Smooth muscle cell (in vitro differentiated cells): ENCODE results near the gene BAIAP2. TPM values are rescaled to one million over a fixed set of nuclear protein-coding genes. Genes with fewer than 3 reads are reported as not detected.

Experiments used
- DNase-seq: peaks from one replicate; lab custom pipeline; 2025; ENCODE audit not compliant: unreplicated experiment; lab: John Stamatoyannopoulos, UW
- H2AFZ ChIP-seq: fragments of 200-600 bp; sonication (generic); 2 replicates; pipeline ENCODE4 v1.6.0; 2016; ENCODE audit warnings: antibody characterized with exemption, low read depth, mild to moderate bottlenecking
- H3F3A ChIP-seq: fragments of 200-600 bp; sonication (generic); 2 replicates; pipeline ENCODE4 v1.6.0; 2017; ENCODE audit warnings: antibody characterized with exemption, low read depth
- H3K27ac ChIP-seq: fragments of 200-600 bp; sonication (generic); 2 replicates; pipeline ENCODE4 v1.5.1; 2016; ENCODE audit warnings: low read depth, mild to moderate bottlenecking
- H3K27me3 ChIP-seq: fragments of 200-600 bp; sonication (generic); 2 replicates; pipeline ENCODE4 v1.6.1; 2016; ENCODE audit warnings: low read depth, mild to moderate bottlenecking
- H3K36me3 ChIP-seq: fragments of 200-600 bp; sonication (generic); 2 replicates; pipeline ENCODE4 v1.5.1; 2016; ENCODE audit warnings: low read depth
- H3K4me1 ChIP-seq: fragments of 200-600 bp; sonication (generic); 2 replicates; pipeline ENCODE4 v1.5.1; 2016; ENCODE audit warnings: low read depth
- H3K4me2 ChIP-seq: fragments of 200-600 bp; sonication (generic); 2 replicates; pipeline ENCODE4 v1.6.0; 2016; ENCODE audit warnings: mild to moderate bottlenecking
- H3K4me3 ChIP-seq: fragments of 200-600 bp; sonication (generic); 2 replicates; pipeline ENCODE4 v1.5.1; 2016; ENCODE audit warnings: mild to moderate bottlenecking
- H3K79me2 ChIP-seq: fragments of 200-600 bp; sonication (generic); 2 replicates; pipeline ENCODE4 v1.6.0; 2016; ENCODE audit warnings: low read depth, mild to moderate bottlenecking
- H3K9ac ChIP-seq: fragments of 200-600 bp; sonication (generic); 2 replicates; pipeline ENCODE4 v1.6.0; 2016; ENCODE audit warnings: low read depth
- H3K9me3 ChIP-seq: fragments of 200-600 bp; sonication (generic); replicated peaks from 2 replicates; pipeline ENCODE4 v1.5.1; 2016; ENCODE audit warnings: low read depth
- H4K20me1 ChIP-seq: fragments of 200-600 bp; sonication (generic); 2 replicates; pipeline ENCODE4 v1.6.0; 2016; ENCODE audit warnings: low read depth
- CTCF ChIP-seq: fragments of 200-600 bp; sonication (generic); IDR thresholded peaks from 2 replicates; pipeline ENCODE4 v1.5.1; 2017; ENCODE audit warnings: borderline replicate concordance, mild to moderate bottlenecking, antibody characterized with exemption; ENCODE audit not compliant: insufficient read depth, poor library complexity, severe bottlenecking
- WGBS: methylation state at CpG from one replicate; pipeline ENCODE4 v1.1.7; 2016; ENCODE audit warnings: low lambda C conversion rate; 5-methylcytosine and 5-hydroxymethylcytosine counted together
- polyA plus RNA-seq: library from polyadenylated mRNA; unstranded; fragments of >200 nt; fragmentation: Nextera tagmentation; extraction: Ambion mirVana; gene quantifications from 2 replicates; pipeline ENCODE4 v1.2.1, GENCODE V29; 2016
- total RNA-seq: library from RNA; depleted of rRNA; stranded (reverse); fragments of >200 nt; gene quantifications from 2 replicates; pipeline ENCODE4 v1.2.3, GENCODE V29; 2014

BAIAP2 gene
- total and polyA plus RNA-seq, 2 experiments from 2014 or later = 26.6 to 41.9 TPM

GRCh38 chr17:81101614-81102306, 66.8 kb downstream of the BAIAP2 start:
- no peak overlapping the region for H2AFZ ChIP-seq
- peak; percentile 100 for TF ChIP-seq CTCF
- H3K9ac ChIP-seq = no peak overlapping the region
- DNase-seq = peak; percentile 53
- H3K36me3 ChIP-seq = no peaks in the 10 kb centered on the region
- H3K4me1 ChIP-seq = peaks cover 14% of the 10 kb centered on the region
- 51% methylated on average over 32 of the region's 33 CpGs for WGBS
- no peaks in the 10 kb centered on the region for H3K27me3 ChIP-seq
- no peaks in the 10 kb centered on the region for H3K9me3 ChIP-seq
- H4K20me1 ChIP-seq = peaks cover 14% of the 10 kb centered on the region
- H3K27ac ChIP-seq = no peak overlapping the region
- no peaks in the 10 kb centered on the region for H3K79me2 ChIP-seq
- peaks cover 3% of the 10 kb centered on the region for H3F3A ChIP-seq
- no peak overlapping the region for H3K4me2 ChIP-seq
- H3K4me3 ChIP-seq = no peak overlapping the region

DNA sequence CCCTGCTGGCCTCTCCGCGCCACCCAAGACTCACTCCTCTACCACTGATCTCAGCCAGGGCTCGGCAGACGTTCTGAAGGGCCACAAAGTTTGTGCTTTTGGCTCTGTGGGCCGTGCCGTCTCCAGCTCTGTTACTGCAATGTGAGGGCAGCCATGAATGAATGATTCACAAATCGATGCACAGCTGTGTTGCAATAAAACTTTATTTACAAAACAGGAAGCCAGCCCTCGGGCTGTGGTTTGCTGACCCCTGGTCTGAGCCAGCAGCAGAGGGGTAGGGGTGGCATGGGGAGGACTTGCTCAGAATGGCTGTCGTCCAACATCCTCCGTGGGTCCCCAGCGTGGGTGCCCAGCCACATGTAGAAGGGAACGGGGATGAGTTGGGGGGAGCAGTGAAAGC, 67.4 kb downstream of the BAIAP2 start:
- no peak for TF ChIP-seq CTCF
- no peaks in the 10 kb centered on the region for H3K9me3 ChIP-seq
- H3K36me3 ChIP-seq = no peaks in the 10 kb centered on the region

GRCh38 chr17:81102869-81103268, 67.9 kb downstream of the BAIAP2 start:
- Histone ChIP-seq H3K27ac (no peak overlapping the region), H3K36me3 (no peaks in the 10 kb centered on the region), H4K20me1 (peaks cover 14% of the 10 kb centered on the region), H3K9ac (no peak overlapping the region), H3F3A (no peaks in the 10 kb centered on the region), H3K4me1 (peaks cover 4% of the 10 kb centered on the region), H3K79me2 (no peaks in the 10 kb centered on the region), H2AFZ (no peak overlapping the region), H3K27me3 (no peaks in the 10 kb centered on the region), H3K4me3 (no peak overlapping the region), H3K4me2 (no peak overlapping the region), H3K9me3 (no peaks in the 10 kb centered on the region)
- no peak for DNase-seq
- no peak for TF ChIP-seq CTCF
- 97% methylated on average over 17 of the region's 17 CpGs for WGBS

More for the DNA sequence above, 67.4 kb downstream of the BAIAP2 start:
- H3K27ac ChIP-seq = no peak overlapping the region
- H3K4me1 ChIP-seq = peaks cover 9% of the 10 kb centered on the region
- no peaks in the 10 kb centered on the region for H3K79me2 ChIP-seq
- no peak overlapping the region for H3K4me3 ChIP-seq
- no peak overlapping the region for H2AFZ ChIP-seq
- H3K9ac ChIP-seq = no peak overlapping the region
- H3K27me3 ChIP-seq = no peaks in the 10 kb centered on the region
- H3K4me2 ChIP-seq = no peak overlapping the region
- 96% methylated on average over 12 of the region's 12 CpGs for WGBS
- peaks cover 14% of the 10 kb centered on the region for H4K20me1 ChIP-seq
- no peaks in the 10 kb centered on the region for H3F3A ChIP-seq
- no peak for DNase-seq

GRCh38 chr17:81103379-81103778, 68.4 kb downstream of the BAIAP2 start:
- DNase-seq = no peak
- peaks cover 14% of the 10 kb centered on the region for H4K20me1 ChIP-seq
- no peaks in the 10 kb centered on the region for H3K79me2 ChIP-seq
- H3K27me3 ChIP-seq = no peaks in the 10 kb centered on the region
- no peak for TF ChIP-seq CTCF
- H3K4me2 ChIP-seq = no peak overlapping the region
- no peak overlapping the region for H3K9ac ChIP-seq
- 96% methylated on average over 15 of the region's 20 CpGs for WGBS
- H3K4me1 ChIP-seq = no peaks in the 10 kb centered on the region
- no peak overlapping the region for H2AFZ ChIP-seq
- no peak overlapping the region for H3K27ac ChIP-seq
- H3K4me3 ChIP-seq = no peak overlapping the region
- no peaks in the 10 kb centered on the region for H3K36me3 ChIP-seq
- no peaks in the 10 kb centered on the region for H3K9me3 ChIP-seq
- no peaks in the 10 kb centered on the region for H3F3A ChIP-seq
